Measurements from ENCODE around the gene NRXN3.

Gene NRXN3

DNA sequence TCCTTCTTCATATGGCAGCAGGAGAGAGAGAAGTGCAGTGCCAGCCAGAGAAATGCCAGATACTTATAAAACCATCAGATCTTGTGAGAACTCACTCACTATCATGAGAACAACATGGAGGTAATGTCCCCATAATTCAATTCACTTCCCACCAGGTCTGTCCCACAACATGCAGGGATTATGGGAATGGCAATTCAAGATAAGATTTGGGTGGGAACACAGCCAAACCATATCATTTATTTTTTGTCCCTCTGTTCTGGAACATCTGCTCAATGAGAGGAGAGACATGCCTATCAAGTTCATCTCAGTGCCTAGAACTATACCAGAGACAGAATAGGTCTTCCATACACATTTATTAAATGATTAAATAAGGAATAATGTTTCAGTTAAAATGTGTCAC lies 543.5 kb downstream of the NRXN3 start:
- TF ChIP-seq, protein P1, sequence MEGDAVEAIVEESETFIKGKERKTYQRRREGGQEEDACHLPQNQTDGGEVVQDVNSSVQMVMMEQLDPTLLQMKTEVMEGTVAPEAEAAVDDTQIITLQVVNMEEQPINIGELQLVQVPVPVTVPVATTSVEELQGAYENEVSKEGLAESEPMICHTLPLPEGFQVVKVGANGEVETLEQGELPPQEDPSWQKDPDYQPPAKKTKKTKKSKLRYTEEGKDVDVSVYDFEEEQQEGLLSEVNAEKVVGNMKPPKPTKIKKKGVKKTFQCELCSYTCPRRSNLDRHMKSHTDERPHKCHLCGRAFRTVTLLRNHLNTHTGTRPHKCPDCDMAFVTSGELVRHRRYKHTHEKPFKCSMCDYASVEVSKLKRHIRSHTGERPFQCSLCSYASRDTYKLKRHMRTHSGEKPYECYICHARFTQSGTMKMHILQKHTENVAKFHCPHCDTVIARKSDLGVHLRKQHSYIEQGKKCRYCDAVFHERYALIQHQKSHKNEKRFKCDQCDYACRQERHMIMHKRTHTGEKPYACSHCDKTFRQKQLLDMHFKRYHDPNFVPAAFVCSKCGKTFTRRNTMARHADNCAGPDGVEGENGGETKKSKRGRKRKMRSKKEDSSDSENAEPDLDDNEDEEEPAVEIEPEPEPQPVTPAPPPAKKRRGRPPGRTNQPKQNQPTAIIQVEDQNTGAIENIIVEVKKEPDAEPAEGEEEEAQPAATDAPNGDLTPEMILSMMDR (IDR thresholded peaks at IDR 0.05; ENCODE audit: extremely low read depth, missing control alignments), result no peak
- DNase-seq (ENCODE audit: low spot score), result no peak

DNA sequence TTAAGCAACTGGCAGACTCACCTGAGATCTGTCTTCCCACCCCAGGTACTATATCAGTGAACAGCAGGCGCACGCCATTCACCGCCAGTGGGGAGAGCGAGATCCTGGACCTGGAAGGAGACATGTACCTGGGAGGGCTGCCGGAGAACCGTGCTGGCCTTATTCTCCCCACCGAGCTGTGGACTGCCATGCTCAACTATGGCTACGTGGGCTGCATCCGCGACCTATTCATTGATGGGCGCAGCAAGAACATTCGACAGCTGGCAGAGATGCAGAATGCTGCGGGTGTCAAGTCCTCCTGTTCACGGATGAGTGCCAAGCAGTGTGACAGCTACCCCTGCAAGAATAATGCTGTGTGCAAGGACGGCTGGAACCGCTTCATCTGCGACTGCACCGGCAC lies 544.5 kb downstream of the NRXN3 start:
- DNase-seq (ENCODE audit: low spot score), result no peak
- TF ChIP-seq, protein P1 (IDR thresholded peaks at IDR 0.05; ENCODE audit: extremely low read depth, missing control alignments), result no peak

DNA sequence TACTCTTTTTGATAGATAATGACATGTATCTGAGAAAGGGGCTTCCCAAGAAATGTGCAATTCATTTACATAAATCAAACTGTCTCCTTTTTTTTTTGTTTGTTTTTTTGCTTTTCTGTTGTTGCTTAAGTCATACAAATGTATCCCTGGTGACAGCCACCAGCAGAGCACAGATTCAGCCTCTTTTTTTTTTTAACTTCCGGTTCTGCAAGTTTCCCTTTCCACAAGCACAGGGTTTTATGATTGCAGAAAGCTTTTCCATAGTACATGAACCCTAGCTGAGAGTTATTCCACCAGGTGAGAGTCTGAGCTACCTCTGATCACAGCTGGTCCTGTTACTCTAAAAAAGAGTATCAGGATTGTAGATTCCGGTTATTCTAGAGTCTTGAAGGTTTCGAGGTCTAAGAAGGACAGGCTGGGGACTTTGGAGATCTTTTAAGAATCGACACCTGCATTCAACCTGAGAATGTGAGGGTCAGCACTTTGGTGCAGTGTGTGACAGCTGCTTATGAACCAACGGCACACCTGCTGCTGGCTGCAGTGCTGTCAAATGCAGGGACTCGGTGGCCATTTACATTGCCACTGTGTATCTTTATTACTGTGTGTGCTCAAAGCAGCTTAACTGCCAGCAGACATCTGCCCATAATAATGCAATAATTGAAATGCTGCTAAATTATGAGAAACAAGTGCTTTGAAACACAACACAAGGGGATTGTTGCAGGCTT lies 551.7 kb downstream of the NRXN3 start:
- DNase-seq (ENCODE audit: low spot score), result no peak
- TF ChIP-seq, protein P1 (IDR thresholded peaks at IDR 0.05; ENCODE audit: extremely low read depth, missing control alignments), result no peak

DNA sequence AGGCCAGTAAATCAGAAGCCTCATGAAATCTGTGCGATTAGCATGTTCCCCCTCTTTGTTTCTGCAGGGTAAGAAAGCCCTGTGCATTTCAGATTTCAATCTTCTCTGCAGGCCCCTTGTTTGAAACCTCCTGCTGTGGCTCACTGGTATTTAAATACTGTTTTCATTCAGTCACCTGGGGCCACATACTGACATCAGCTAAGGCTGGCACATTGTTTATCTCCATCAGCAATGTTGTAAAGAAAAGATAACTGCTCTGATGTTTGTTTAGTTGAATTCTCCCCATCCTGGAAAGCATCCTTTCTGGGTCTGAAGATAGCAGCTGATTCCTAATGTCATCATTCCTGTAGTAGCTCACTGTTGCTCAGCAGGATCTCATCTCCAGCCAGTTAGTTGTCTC lies 554.9 kb downstream of the NRXN3 start:
- DNase-seq (ENCODE audit: low spot score), result no peak
- TF ChIP-seq, protein P1 (IDR thresholded peaks at IDR 0.05; ENCODE audit: extremely low read depth, missing control alignments), result no peak

DNA sequence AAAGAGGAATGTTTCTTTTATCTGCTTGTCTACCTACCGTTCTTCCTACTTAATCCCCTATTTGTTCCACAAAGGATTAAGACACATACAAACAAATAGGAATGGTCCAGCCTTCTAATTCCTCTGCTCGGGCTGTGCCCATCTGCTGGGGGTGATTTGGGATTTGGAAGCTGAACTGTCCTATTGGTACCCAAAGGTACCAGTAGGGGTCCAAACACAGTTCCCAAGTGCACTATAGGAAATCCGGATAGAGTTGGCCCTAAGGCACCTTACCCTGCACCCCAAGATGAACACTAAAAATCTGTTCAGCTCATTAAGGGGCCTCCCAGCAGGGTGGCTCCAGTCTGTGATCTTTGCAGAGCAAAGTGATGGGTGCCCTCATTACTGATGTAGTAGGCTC lies 566.9 kb downstream of the NRXN3 start:
- TF ChIP-seq, protein P1 (IDR thresholded peaks at IDR 0.05; ENCODE audit: extremely low read depth, missing control alignments), result no peak
- no peak for DNase-seq (ENCODE audit: low spot score)

DNA sequence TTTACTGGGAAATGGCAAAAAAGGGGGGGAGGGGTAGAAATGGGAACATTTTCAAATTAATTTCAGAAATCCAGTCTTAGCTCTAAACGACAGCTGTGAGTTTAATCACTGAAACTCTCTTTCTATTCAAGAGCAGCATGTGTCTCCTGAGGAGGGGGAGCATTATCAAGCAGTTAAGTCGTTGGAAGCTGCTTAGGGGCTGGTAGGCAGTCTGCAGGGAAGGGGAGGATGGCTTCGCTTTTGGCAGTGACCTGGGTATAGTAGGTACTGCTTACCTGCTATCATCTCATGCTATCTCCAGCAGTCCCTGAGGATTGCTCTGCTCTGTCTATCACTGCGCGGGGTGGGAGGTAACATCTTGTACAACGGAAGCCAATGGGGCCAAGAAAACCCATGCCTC lies 567.4 kb downstream of the NRXN3 start:
- no peak for DNase-seq (ENCODE audit: low spot score)
- TF ChIP-seq, protein P1 (IDR thresholded peaks at IDR 0.05; ENCODE audit: extremely low read depth, missing control alignments), result no peak

DNA sequence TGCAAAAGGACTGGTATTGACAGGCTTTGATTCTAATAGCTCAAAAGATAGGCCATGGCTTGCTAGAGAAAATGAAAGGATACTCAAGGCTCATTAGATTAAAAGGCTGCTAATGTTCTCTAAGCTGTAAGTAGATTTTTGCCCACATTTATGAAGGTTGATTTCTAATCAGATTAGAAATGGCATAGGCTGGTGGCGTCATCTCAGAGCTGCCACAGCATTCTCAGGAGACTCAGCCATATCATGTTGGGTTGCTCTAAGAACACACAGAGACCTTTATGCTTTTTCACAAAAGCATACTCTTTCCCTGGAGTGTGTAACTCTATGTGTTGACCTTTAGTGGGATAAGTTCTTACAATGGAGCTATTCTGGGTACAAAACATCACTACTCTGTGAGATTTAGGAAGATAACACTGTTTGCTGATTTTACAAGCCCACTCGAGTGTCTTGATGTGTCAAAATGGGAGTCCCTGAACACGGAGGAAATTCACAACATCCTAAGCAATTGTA lies 576.0 kb downstream of the NRXN3 start:
- DNase-seq (ENCODE audit: low spot score), result no peak
- TF ChIP-seq, protein P1 (IDR thresholded peaks at IDR 0.05; ENCODE audit: extremely low read depth, missing control alignments), result no peak

All from GM20000 (cell line).